ENCODE measurements around the gene RHBDL1.

Gene RHBDL1

GRCh38 chr16:676565-676902, 1.1 kb downstream of the RHBDL1 start:
- no peak for DNase-seq

GRCh38 chr16:676913-677312, 1.4 kb downstream of the RHBDL1 start:
- no peak for DNase-seq

- no peak for DNase-seq
Measured at GRCh38 chr16:677316-678190, 2.1 kb downstream of the RHBDL1 start.

GRCh38 chr16:678209-678857, 2.9 kb downstream of the RHBDL1 start:
- no peak for DNase-seq

GRCh38 chr16:678858-679813, 3.7 kb downstream of the RHBDL1 start:
- peak; percentile 53 for DNase-seq

GRCh38 chr16:679814-680624, 4.5 kb downstream of the RHBDL1 start, which contains the start of gene STUB1:
Gene STUB1 (plus strand): TSS chr16:680410. CDS start chr16:680526, 116 bp downstream.
- DNase-seq: peak; percentile 90

- no peak for DNase-seq
Measured at GRCh38 chr16:680625-680945, 5.1 kb downstream of the RHBDL1 start.

- DNase-seq: no peak
Measured at GRCh38 chr16:680967-681745, 5.7 kb downstream of the RHBDL1 start.

- DNase-seq: no peak
Measured at GRCh38 chr16:681746-682427, 6.4 kb downstream of the RHBDL1 start.

- DNase-seq: no peak
Measured at GRCh38 chr16:682493-683395, 7.3 kb downstream of the RHBDL1 start.

GRCh38 chr16:683396-684070, 8.1 kb downstream of the RHBDL1 start:
- DNase-seq: no peak

GRCh38 chr16:684071-684794, 8.8 kb downstream of the RHBDL1 start, which contains the start of gene JMJD8:
Gene JMJD8 (minus strand): TSS chr16:684334. CDS start chr16:684319, 15 bp downstream.
- DNase-seq: peak; percentile 97

- DNase-seq: no peak
Measured at GRCh38 chr16:684961-685696, 9.7 kb downstream of the RHBDL1 start.

- DNase-seq: no peak
Measured at GRCh38 chr16:685967-686366, 10.5 kb downstream of the RHBDL1 start.

GRCh38 chr16:686459-687260, 11.2 kb downstream of the RHBDL1 start:
- no peak for DNase-seq

- no peak for DNase-seq
Measured at GRCh38 chr16:687499-687898, 12.0 kb downstream of the RHBDL1 start.

All from stimulated activated CD4-positive, alpha-beta T cell treated with anti-CD3 and anti-CD28 coated beads, Interleukin-12 subunit alpha, Interleukin-12 subunit beta, amount 100 ng/mL, for 4 hours (primary cell).